ENCODE results near the gene FGL2.

FGL2 gene

DNA sequence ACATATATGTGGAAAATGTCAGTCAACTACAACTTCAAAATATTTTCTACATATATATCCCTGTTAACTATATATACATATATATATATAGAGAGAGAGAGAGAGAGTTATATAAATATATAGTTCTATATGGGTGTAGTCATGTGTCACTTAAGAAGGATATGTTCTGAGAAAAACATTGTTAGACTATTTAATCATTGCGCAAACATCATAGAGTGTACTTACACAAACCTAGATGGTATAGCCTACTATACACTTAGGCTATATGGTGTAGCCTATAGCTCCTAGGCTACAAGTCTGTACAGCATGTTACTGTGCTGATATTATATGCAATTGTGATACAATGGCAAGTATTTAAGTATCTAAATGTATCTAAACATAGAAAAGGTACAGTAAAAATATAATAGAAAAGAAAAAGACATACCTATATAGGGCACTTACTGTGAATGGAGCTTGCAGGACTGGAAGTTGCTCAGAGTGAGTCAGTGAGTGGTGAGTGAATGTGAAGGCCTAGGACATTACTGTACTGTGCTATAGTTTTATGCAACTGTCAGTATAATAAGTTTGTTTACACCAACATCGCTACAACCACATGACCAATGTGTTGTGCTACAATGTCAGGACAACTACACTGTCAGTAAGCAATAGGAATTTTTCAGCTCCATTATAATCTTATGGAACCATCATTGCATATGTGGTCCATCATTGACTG, 18.0 kb upstream of the FGL2 start:
- H3K27me3 ChIP-seq (replicated peaks) = no peaks in the 10 kb centered on the region
- TF ChIP-seq CTCF (IDR thresholded peaks at IDR 0.05; ENCODE audit: low read depth, low read length, missing control alignments) = no peak
- in situ Hi-C loops (cut with HindIII; ENCODE audit: low pct_ligation_motif_present, low sequenced_read_pairs) = no loop called here
- no peak for DNase-seq
- no peak overlapping the region for H3K27ac ChIP-seq
- H3K4me3 ChIP-seq (ENCODE audit: low read depth, low read length) = no peak overlapping the region
- no peaks in the 10 kb centered on the region for H3K36me3 ChIP-seq (replicated peaks)

DNA sequence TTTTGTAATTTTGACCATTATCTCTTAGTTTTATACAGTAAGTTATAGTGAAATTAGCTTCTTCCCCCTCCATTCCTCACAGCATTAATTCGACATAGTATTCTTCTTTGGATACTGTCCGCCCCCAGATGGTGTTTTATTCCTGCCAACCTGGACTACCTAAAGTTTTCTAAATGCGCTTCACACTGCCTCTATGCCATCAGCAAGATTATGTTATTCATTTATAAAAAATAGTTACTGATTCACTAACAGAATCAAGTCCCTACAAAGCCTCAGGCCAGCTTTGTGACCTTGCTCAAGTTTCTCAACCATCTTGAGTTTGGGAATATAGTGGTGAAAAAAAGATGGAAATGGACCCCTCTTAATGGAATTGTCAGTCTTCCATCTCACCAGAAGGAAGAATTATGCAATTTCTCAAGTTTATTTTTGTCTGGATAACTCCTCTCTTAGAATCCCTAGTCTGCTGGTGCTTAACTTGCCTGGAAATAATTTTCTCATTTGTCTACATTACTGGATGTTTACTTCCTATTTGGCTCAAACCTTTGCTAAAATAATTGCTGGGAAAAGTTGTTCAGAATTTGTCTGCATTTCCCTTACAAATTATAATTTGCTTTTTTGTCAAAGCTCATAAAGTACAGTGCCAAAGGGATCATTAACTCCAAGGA, 16.7 kb upstream of the FGL2 start:
- DNase-seq = no peak

GRCh38 chr7:77209479-77210139, 10.0 kb upstream of the FGL2 start:
- H3K36me3 ChIP-seq (replicated peaks) = no peaks in the 10 kb centered on the region
- H3K27me3 ChIP-seq (replicated peaks) = no peaks in the 10 kb centered on the region
- in situ Hi-C loops (cut with HindIII; ENCODE audit: low pct_ligation_motif_present, low sequenced_read_pairs) = no loop called here
- no peak for DNase-seq
- no peak for TF ChIP-seq CTCF (IDR thresholded peaks at IDR 0.05; ENCODE audit: low read depth, low read length, missing control alignments)
- H3K4me3 ChIP-seq (ENCODE audit: low read depth, low read length) = no peak overlapping the region
- H3K27ac ChIP-seq = no peak overlapping the region

More for the DNA sequence above, 16.7 kb upstream of the FGL2 start:
- in situ Hi-C loops (cut with HindIII; ENCODE audit: low pct_ligation_motif_present, low sequenced_read_pairs) = no loop called here
- H3K27me3 ChIP-seq (replicated peaks) = no peaks in the 10 kb centered on the region
- no peak overlapping the region for H3K4me3 ChIP-seq (ENCODE audit: low read depth, low read length)
- no peak overlapping the region for H3K27ac ChIP-seq
- no peak for TF ChIP-seq CTCF (IDR thresholded peaks at IDR 0.05; ENCODE audit: low read depth, low read length, missing control alignments)
- no peaks in the 10 kb centered on the region for H3K36me3 ChIP-seq (replicated peaks)

DNA sequence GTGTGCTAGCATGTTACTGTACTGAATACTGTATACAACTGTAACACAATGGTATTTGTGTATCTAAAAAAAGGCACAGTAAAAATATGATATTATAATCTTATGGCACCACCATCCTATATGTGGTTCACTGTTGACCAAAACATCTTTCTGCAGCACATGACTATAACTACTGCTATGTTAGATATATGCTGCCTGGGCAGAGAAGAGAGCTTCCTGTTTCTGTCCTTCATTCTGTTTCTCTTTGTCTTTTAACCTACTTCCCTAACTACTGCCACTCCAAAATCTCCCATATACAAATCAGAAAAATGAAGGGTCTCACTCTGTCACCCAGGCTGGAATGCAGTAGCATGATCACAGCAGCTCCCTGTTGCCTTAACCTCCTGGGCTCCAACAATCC, 8.8 kb upstream of the FGL2 start:
- in situ Hi-C loops (cut with HindIII; ENCODE audit: low pct_ligation_motif_present, low sequenced_read_pairs) = no loop called here
- no peak for DNase-seq
- Histone ChIP-seq H3K27ac (no peak overlapping the region), H3K4me3 (ENCODE audit: low read depth, low read length) (no peak overlapping the region), H3K27me3 (replicated peaks) (no peaks in the 10 kb centered on the region), H3K36me3 (replicated peaks) (no peaks in the 10 kb centered on the region)
- TF ChIP-seq CTCF (IDR thresholded peaks at IDR 0.05; ENCODE audit: low read depth, low read length, missing control alignments) = no peak

DNA sequence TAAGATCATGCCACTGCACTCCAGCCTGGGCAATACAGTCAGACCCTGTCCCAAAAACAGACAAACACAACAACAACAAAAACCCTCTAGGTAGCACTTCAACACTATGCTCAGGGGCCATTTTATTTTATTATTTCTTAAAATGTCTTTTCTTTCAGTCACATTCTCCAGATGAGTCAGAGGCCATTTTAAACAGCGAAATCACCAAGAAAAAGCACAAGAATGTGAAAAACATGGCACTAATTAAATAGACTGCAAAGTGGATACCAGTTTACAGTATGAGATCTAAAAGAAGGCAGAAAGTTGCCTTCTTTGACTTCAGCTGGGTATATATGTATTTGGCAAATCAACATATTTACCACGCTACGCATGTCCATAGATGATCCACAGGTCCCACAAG, 6.1 kb upstream of the FGL2 start:
- H3K27ac ChIP-seq = no peak overlapping the region
- H3K27me3 ChIP-seq (replicated peaks) = no peaks in the 10 kb centered on the region
- in situ Hi-C loops (cut with HindIII; ENCODE audit: low pct_ligation_motif_present, low sequenced_read_pairs) = no loop called here
- H3K4me3 ChIP-seq (ENCODE audit: low read depth, low read length) = no peak overlapping the region
- TF ChIP-seq CTCF (IDR thresholded peaks at IDR 0.05; ENCODE audit: low read depth, low read length, missing control alignments) = no peak
- no peaks in the 10 kb centered on the region for H3K36me3 ChIP-seq (replicated peaks)
- no peak for DNase-seq

Data from brain microvascular endothelial cell (primary cell).